Renal cortex interstitium (tissue), 15 donors: Measurements from ENCODE around the gene APPL1. TPM values are rescaled to one million over a fixed set of nuclear protein-coding genes. Genes with fewer than 3 reads are reported as not detected.

Experiments used
- DNase-seq, 11 donors: peaks; one replicate each; pipeline ENCODE4 v3.0.0-alpha.2; 2013; ENCODE audit warnings: low read depth in 9 of 11, low spot score in 4 of 11; ENCODE audit errors: extremely low read depth in 1 of 11
- long read RNA-seq, 16 experiments: transcript quantifications; one replicate each; lab custom pipeline, GENCODE V29; 2026
- polyA plus RNA-seq, 3 donors: library from polyadenylated mRNA; unstranded; fragments of 120-200 nt; gene quantifications; one replicate each; pipeline ENCODE4 v1.2.1, GENCODE V29; 2013; ENCODE audit not compliant: insufficient read length in 3 of 3

Gene APPL1, protein sequence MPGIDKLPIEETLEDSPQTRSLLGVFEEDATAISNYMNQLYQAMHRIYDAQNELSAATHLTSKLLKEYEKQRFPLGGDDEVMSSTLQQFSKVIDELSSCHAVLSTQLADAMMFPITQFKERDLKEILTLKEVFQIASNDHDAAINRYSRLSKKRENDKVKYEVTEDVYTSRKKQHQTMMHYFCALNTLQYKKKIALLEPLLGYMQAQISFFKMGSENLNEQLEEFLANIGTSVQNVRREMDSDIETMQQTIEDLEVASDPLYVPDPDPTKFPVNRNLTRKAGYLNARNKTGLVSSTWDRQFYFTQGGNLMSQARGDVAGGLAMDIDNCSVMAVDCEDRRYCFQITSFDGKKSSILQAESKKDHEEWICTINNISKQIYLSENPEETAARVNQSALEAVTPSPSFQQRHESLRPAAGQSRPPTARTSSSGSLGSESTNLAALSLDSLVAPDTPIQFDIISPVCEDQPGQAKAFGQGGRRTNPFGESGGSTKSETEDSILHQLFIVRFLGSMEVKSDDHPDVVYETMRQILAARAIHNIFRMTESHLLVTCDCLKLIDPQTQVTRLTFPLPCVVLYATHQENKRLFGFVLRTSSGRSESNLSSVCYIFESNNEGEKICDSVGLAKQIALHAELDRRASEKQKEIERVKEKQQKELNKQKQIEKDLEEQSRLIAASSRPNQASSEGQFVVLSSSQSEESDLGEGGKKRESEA
- 10 to 100 TPM; 44.1 to 51.0 (median 44.6) TPM for polyA plus RNA-seq
- long read RNA-seq, donor 1, partial matches to known transcripts, result 0 of 2 reads
- long read RNA-seq, donor 1, other reads (novel, unspliced or antisense), result 0 of 2 reads
- long read RNA-seq, donor 2, full-length matches to known transcripts, result 4 of 4 reads
- long read RNA-seq, donor 2, partial matches to known transcripts, result 0 of 4 reads
- long read RNA-seq, donor 2, other reads (novel, unspliced or antisense), result 0 of 4 reads
- long read RNA-seq, donor 3, full-length matches to known transcripts, result 6 of 11 reads
- long read RNA-seq, donor 3, partial matches to known transcripts, result 5 of 11 reads
- long read RNA-seq, donor 3, other reads (novel, unspliced or antisense), result 0 of 11 reads
- long read RNA-seq, donor 4, full-length matches to known transcripts, result 6 of 6 reads
- long read RNA-seq, donor 4, partial matches to known transcripts, result 0 of 6 reads
- long read RNA-seq, donor 4, other reads (novel, unspliced or antisense), result 0 of 6 reads
- long read RNA-seq, donor 5, result 0 reads
- long read RNA-seq, donor 6, full-length matches to known transcripts, result 5 of 5 reads
- long read RNA-seq, donor 6, partial matches to known transcripts, result 0 of 5 reads
- long read RNA-seq, donor 6, other reads (novel, unspliced or antisense), result 0 of 5 reads
- long read RNA-seq, donor 7, full-length matches to known transcripts, result 5 of 5 reads
- long read RNA-seq, donor 7, partial matches to known transcripts, result 0 of 5 reads
- long read RNA-seq, donor 7, other reads (novel, unspliced or antisense), result 0 of 5 reads
- long read RNA-seq, donor 8, full-length matches to known transcripts, result 7 of 30 reads
- long read RNA-seq, donor 8, partial matches to known transcripts, result 23 of 30 reads
- long read RNA-seq, donor 8, other reads (novel, unspliced or antisense), result 0 of 30 reads
- long read RNA-seq, donor 9, full-length matches to known transcripts, result 9 of 9 reads
- long read RNA-seq, donor 9, partial matches to known transcripts, result 0 of 9 reads
- long read RNA-seq, donor 9, other reads (novel, unspliced or antisense), result 0 of 9 reads
- long read RNA-seq, donor 10, full-length matches to known transcripts, result 6 of 6 reads
- long read RNA-seq, donor 10, partial matches to known transcripts, result 0 of 6 reads
- long read RNA-seq, donor 10, other reads (novel, unspliced or antisense), result 0 of 6 reads
- long read RNA-seq, donor 11, full-length matches to known transcripts, result 3 of 3 reads
- long read RNA-seq, donor 11, partial matches to known transcripts, result 0 of 3 reads
- long read RNA-seq, donor 11, other reads (novel, unspliced or antisense), result 0 of 3 reads
- long read RNA-seq, donor 12, full-length matches to known transcripts, result 1 of 1 reads
- long read RNA-seq, donor 12, partial matches to known transcripts, result 0 of 1 reads
- long read RNA-seq, donor 12, other reads (novel, unspliced or antisense), result 0 of 1 reads
- long read RNA-seq, donor 13, full-length matches to known transcripts, result 4 of 11 reads
- long read RNA-seq, donor 13, partial matches to known transcripts, result 7 of 11 reads
- long read RNA-seq, donor 13, other reads (novel, unspliced or antisense), result 0 of 11 reads
- long read RNA-seq, donor 14, full-length matches to known transcripts, result 4 of 4 reads
- long read RNA-seq, donor 14, partial matches to known transcripts, result 0 of 4 reads
- long read RNA-seq, donor 14, other reads (novel, unspliced or antisense), result 0 of 4 reads
- long read RNA-seq, donor 15, full-length matches to known transcripts, result 3 of 9 reads
- long read RNA-seq, donor 15, partial matches to known transcripts, result 6 of 9 reads
- long read RNA-seq, donor 15, other reads (novel, unspliced or antisense), result 0 of 9 reads
- long read RNA-seq, donor 16, full-length matches to known transcripts, result 17 of 17 reads
- long read RNA-seq, donor 16, partial matches to known transcripts, result 0 of 17 reads
- long read RNA-seq, donor 16, other reads (novel, unspliced or antisense), result 0 of 17 reads

DNA sequence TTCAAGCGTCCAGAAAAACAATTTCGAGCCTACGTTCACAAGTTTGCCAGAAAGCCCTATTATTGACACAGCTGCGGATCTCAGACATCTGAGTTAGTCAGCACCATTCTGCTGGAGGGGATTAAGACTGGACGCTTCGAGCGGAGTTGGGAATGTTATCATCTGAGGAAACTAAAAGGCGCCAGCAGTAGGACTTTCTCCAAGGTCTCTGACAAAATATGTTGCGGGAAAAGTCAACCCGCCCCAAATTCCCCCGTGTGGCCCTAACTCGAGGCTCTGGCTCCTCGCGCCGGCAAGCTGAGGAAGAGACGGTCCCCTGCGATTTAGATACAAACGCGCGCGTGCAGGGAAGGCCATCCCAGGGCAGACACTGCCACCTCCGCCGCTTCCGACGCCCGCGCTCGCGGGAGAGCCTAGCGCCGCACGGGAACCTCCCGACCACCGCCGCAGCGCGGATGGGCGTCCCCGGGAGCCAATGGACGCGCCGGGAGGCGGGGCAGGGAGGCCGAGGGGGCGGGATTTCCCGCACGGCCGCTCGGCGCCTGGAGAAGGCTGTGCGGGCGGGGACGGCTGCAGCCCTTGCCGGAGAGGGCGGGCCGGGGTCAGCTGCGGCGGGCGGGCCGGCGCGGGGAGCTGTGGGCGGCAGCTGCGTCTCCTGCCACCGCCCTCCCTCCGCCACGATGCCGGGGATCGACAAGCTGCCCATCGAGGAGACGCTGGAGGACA lies at the start of gene APPL1:
Gene APPL1, plus strand, starts transcription at position 526 of the 726 bp plus-strand sequence. Its CDS starts 155 bp downstream, at position 681.
- peak; percentile 85 to 93 (median 90) for DNase-seq

DNA sequence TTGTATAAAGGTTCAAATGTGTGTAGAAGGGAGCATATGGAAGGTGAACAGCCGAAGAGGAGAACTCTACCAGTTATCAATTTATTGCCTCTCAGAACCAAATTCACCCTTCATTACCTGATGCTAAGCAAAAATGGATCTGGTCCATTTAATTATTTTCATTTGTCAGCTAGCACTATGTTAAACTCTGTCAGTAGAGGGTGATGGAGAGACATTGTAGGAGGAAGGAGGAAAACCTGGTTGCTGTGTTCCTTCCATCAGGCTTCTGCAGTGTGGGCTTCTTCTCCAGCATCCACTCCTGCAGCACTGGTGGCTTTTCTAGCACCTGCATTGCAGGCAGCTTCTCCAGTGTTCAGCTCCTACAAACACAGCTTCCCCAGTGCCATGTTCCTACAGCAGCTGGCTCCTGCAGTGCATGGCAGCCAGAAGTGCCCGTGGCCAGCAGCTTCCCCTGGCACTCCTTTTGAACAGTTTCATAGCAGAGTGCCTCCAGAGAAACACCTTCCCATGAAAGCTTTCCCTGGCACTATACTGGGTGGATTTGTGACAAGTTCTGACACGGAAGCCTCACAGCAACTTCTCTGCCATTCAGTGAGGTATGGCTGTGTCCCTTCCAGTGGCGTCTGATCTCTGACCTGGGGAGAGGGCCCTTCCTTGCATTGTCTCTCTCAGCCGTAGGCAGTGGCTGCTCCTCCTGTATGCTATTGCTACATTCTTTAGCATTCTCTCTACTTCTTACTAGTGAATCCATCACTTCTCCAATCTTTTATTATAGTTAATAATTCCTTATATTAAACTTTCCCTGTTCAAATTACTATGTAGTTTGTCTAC lies 47.7 kb upstream of the APPL1 start:
- no peak for DNase-seq

DNA sequence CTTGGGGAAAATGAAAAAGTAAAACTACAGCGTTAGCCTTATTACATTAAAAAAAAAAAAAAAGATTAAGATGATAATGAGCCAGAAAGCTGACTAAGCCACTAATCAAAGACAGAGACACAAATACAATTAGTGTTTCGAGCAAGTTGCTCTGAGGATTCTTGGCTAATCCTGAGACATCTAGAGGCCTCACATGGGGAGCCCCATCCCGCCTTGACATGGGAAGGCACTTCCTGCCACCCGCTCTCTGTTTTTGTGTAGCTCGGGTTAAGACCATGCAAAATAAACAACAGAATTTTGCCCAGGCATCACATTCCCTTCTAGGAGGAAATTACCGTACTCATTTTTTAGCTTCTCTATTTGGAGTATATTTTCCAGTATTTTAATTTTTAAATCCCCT lies 43.0 kb upstream of the APPL1 start:
- no peak for DNase-seq

DNA sequence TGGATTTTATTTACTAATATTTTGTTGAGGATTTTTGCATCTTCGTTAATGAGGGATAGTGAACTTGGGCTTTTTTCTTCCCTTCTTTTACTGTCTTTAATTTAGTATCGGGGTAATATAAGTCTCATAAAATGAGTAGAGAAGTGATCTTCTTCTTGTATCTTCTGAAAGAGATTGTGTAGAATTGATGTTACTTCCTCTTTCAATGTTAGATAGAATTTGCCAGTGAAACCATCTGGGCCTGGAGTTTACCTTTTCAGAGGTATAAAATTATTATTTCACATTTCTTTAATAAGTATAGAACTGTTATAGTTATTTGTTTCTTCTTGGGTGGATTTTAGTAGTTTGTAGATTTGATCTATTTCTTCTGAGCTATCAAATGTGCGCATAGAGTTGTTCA lies 35.5 kb upstream of the APPL1 start:
- DNase-seq, result no peak

DNA sequence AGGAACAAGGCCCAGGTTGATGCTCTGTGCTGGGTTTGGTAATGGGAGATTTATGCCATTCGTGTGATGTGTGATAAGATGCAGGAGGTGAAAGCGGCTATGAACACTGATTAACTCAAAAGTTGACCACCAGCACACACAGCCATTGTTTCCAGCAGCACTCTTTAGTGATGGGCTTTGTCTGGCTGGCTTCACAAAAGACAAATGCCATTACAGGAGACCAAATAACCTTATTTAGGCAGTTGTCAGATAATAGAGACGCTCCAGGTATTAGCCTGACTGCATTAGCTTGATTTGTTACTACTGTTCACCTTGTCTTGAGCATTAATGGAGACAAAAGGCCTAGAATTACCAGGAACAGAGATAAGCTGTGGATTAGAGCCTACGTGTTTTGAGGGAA lies 32.9 kb upstream of the APPL1 start:
- no peak for DNase-seq

DNA sequence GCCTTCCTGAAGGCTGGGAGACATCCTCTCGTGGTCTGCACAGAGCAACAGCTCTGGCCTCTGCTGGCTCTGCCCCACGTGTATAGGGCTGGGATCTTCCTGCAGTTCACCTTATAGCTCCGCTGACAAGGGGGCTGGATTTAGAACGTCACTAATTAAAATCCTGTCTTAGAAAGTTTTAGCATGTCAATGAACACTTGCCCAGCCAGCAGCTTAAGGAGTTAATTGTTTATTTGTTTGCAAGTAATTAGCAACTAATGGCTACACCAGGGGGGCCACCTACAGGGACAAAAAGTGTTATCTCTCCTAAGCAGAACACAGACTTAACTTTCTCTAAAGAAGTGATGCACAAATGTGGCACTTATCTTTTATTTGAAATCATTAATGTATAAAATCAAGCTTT lies 27.6 kb upstream of the APPL1 start, which contains the start of gene HESX1:
Gene HESX1, minus strand, starts transcription at position 84 of the 403 bp plus-strand sequence. Its CDS starts 60 bp downstream, at position 24.
- no peak for DNase-seq

DNA sequence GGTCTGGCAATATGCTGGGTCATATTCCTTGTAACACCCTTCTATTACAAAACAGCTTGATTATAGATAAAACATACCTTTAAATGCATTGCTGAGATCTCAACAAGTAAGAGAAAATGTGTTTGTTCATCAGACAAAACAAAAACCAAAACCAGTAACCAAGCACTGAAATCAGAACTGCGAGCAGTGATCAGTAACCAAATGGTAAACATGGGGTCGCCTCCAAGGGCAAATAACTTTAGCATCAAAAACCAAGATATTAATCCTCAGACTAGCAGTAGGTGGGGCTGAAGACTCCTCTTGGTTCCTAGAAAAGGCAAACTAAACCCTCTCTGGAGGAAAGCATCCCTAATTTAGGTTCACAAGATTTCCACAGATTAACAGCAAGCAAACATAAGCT lies 21.1 kb upstream of the APPL1 start:
- DNase-seq, result no peak

DNA sequence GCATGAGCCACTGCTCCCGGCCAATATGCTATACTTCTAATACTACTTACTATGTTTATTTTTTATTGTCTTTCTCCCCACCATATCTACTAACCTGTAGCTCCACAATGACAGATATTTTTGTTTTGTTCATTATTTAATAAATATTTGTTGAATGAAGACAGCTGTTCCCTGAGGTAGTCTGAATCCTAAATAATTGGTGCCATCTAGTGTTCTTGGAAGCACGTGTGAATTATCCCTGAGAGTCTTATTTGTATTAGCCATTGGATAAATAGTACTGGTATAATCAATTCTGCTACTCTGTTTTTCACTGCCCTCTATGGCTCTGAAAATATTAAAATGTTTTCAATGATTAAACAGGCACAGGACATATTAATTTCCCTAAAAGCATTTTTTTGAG lies 5.6 kb upstream of the APPL1 start:
- DNase-seq, result peak in 1 of 11 donors; percentile 15

DNA sequence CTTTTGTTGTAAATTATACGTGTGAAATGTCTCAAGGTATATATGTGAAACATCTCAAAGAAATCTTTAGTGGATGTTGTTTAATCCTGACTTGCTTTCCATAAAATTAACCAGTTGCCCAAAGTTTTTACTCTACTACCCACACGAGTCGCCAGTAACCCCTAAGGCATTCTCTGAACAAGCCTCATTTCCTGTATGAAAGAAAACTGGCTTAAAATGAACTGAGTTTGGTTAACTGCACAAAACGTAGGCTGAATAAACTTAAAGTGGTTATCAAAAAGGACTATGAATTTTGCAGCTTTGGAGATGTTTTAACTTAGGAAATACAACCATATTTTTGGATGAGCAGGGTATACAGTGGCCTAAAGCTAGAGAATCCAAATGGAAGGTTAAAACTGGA lies 2.7 kb upstream of the APPL1 start:
- DNase-seq, result no peak

DNA sequence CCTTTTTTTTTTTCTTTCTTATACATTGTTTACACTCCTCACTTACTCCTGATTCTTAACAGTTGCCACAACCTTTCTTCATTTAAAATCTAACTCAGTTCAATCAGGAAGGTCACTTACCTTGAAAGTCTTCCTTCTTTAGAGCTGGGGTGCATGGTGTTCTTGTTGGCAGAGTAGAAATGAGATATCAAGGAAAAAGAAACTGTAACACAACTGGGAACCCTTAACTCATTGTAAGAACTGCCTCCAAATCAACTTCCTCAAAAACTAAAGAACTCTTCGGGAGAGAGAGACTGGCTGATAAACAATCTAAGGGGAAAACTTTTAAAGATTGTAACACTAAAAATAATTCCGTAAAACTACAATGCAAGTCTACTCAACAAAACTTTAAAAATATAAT lies 1.4 kb upstream of the APPL1 start:
- no peak for DNase-seq

DNA sequence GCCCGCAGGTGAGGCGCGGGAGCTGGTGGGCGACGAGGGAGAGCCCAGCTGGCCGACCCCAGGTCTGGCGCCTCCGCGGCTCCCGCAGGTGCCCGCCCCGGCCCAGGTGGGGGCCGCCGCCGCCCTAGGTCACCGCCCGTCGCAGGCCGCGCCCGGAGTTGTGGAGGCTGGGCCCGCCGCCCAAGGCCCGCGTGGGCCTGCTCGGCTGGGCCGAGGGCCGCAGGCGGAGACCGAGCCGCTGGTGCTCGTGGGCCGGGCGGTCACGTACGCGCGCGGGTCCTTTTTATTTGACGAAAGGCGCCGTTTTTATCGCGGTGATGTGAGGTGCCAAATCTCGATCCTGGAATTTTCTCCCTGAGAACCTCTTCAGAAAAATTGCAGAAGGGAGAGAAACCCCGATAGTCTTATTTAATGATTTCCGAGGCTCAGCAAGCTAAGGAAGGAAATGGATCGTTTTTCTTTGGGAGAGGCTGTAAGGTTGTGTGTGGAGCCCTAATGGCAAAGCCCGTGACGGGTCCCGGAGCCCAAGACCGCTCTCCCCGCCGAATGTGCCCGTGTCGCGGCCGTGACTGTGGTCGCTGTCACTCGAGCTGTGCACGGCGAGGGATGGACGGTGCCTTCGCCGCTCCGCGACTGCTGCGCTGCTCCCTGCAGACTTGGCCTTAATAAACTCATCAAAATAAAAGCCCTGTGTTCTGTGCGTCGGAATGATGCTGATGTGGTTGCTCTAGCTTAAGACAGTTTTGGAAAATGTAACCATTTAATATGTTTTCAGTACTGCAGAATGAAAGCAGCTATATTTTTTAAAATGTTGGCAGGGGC lies 612 bp downstream of the APPL1 start:
- peak in 9 of 11 donors; percentile 26 to 55 (median 49) for DNase-seq

DNA sequence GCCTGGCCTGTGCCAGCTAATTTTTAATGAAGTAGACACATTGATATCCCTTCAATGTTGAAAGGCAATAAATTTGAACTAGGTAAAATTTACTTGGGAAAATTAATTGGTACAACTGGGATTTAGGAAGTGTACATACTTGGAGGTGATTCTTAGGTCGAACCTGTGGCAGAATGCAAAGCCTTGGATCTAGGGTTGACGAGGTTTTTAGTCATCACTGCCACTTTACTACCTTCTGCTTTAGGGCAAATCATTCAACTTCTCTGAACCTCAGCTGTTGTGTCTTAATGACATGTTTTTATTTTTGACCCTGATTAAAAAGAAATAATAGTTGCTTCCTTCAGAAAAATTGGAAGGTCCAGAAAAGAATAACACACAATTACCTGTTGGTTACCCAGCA lies 2.5 kb downstream of the APPL1 start:
- no peak for DNase-seq

DNA sequence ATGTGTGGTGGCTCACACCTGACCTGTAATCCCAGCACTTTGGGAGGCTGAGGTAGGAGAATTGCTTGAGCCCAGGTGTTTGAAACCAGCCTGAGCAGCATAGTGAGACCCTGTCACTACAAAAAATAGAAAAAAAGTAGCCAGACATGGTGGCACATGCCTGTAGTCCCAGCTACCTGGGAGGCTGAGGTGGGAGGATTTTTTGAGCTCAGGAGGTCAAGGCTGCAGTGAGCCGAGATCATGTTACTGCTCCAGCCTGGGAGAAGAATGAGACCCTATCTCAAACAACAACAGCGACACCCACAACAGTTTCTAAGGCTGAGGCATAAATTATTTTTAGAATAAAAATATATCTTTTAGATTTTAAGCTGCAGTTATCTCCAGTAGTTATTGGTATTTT lies 6.3 kb downstream of the APPL1 start:
- DNase-seq, result no peak
